Astrocyte of the cerebellum (primary cell): ENCODE results near the gene CMTM1.

Source experiments
- DNase-seq: peaks from one replicate; pipeline ENCODE4 v3.0.0-alpha.2; 2011; ENCODE audit warnings: low read depth
- H3K4me3 ChIP-seq: 2 replicates; pipeline ENCODE4 v1.5.1; 2011; ENCODE audit warnings: mild to moderate bottlenecking, low read depth, low read length, moderate library complexity
- in situ Hi-C: cut with HindIII; loops from 2 replicates; pipeline ENCODE4 v1.10.0; 2017; ENCODE audit warnings: low sequenced_read_pairs
- TF ChIP-seq, protein P1 (sequence below): IDR thresholded peaks from 2 replicates; pipeline ENCODE4 v1.5.1; 2012; ENCODE audit warnings: low read length, low read depth, moderate library complexity, mild to moderate bottlenecking; ENCODE audit errors: missing control alignments

Gene CMTM1

GRCh38 chr16:66538910-66539309 is 27.3 kb upstream of the CMTM1 start:
- TF ChIP-seq, protein P1, sequence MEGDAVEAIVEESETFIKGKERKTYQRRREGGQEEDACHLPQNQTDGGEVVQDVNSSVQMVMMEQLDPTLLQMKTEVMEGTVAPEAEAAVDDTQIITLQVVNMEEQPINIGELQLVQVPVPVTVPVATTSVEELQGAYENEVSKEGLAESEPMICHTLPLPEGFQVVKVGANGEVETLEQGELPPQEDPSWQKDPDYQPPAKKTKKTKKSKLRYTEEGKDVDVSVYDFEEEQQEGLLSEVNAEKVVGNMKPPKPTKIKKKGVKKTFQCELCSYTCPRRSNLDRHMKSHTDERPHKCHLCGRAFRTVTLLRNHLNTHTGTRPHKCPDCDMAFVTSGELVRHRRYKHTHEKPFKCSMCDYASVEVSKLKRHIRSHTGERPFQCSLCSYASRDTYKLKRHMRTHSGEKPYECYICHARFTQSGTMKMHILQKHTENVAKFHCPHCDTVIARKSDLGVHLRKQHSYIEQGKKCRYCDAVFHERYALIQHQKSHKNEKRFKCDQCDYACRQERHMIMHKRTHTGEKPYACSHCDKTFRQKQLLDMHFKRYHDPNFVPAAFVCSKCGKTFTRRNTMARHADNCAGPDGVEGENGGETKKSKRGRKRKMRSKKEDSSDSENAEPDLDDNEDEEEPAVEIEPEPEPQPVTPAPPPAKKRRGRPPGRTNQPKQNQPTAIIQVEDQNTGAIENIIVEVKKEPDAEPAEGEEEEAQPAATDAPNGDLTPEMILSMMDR = no peak
- no peak overlapping the region for H3K4me3 ChIP-seq
- DNase-seq = no peak
- in situ Hi-C loops = no loop called here

DNA sequence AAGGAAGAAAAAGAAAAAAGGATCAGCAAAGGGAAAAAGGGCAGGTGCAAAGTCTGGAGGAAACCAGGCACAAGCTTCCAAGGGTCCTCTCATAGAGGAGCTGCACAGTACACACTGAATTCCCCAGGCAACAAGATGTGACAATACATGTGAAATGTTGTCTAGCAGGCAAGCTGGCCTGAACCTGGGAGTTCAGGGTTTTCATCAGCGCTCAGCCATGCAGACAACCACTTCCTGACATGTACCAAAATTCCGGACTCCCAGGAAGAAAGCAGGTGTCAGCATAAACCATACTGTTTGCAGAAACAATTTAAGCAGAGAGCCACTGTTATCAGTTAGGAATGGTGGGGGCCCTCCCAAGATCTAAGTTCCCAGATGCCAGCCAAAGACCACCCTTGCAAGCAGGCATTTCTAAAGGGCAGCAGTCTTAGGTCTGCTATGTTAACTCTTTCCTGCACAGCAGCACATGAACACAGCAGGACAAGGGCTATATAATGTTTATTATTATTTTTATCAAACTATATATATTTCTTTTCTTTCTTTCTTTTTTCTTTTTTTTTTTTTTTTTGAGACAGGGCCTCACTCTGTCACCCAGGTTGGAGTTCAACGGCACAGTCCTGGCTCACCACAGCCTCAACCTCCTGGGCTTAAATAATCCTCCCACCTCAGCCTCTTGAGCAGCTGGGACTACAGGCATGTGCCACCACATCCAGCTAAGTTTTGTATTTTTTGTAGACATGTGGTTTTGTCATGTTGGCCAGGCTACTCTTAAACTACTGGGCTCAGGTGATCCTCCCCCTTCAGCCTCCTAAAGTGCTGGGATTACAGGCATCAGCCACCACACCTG is 26.4 kb upstream of the CMTM1 start:
- in situ Hi-C loops = no loop called here

GRCh38 chr16:66541388-66542355 is 24.6 kb upstream of the CMTM1 start:
- no peak for DNase-seq
- in situ Hi-C loops = no loop called here
- H3K4me3 ChIP-seq = no peak overlapping the region
- TF ChIP-seq, protein P1 = no peak

More for the DNA sequence above, 26.4 kb upstream of the CMTM1 start:
- TF ChIP-seq, protein P1 = no peak
- no peak overlapping the region for H3K4me3 ChIP-seq
- DNase-seq = peak; percentile 32

DNA sequence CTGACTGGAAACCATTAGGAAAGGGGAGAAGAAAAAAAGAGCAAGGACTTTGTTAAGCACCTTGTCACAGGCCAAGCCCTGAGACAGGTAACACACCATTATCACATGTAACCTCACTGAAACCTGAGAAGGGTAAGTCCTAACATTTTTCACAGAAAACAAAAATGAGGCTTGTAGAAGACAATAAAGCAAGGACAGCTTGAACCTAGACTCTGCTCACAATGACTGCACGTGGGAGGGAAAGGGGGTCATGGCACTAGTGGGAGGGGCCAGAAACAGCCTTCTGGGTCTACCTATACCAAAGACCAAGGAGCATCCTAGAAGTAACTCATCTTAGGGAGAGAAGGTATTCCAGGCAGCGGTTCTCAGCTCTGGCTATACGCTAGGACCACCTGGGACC is 23.8 kb upstream of the CMTM1 start:
- H3K4me3 ChIP-seq = no peak overlapping the region
- DNase-seq = no peak
- in situ Hi-C loops = no loop called here
- TF ChIP-seq, protein P1 = no peak

DNA sequence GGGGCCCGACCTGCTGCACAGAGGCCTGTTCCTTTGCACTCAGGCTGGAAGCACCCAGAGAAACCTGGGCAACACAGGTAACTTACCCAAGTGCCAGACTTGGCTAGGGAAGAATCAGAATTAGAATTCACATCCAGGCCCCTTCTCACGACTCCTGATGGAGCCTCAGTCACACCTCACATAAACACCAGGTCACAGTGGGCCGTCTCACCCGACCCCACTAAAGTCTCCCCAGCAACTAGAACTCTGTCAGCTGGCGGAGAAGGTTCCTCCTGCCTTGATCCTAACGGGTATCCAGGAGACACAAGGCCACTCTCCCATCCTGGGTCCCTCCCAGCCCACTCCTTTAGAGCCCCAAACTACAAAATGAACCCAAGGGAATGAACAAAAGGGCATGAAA is 22.7 kb upstream of the CMTM1 start:
- no peak for DNase-seq
- TF ChIP-seq, protein P1 = no peak
- in situ Hi-C loops = no loop called here
- H3K4me3 ChIP-seq = no peak overlapping the region

DNA sequence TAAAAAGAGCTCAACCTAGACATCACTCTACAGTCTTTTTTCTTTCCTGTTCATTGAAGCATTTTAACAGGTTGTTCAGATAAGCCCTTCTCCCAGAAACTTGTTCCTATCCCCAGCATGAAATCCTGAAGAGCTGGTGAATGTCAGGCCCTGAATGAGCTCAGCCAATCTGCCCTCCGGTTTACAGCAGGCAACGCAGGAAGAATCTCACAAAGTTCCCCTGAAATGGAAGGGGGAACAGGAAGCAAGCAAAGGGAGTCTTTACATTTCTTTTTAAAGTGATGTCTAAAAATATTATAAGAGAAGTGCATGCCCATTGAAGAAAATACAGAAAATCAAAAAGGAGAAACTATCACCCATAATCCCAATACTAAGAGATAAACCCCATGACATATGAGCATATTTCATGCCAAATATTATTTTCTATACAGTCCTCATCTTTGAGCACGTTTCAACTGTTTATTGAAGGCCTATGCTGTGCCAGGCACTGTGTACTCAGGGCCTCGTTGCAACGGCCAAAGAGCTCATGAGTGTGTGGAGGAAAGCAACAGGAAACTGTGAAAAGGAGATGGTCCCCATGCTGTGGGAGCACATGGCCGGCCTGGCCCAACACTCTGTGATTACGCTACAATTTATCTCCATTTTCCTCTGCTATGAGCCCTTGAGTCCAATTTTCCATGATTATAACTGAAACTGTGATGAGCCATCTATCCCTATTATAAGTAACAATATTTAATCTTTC is 22.1 kb upstream of the CMTM1 start:
- in situ Hi-C loops = no loop called here
- TF ChIP-seq, protein P1 = no peak
- H3K4me3 ChIP-seq = no peak overlapping the region
- no peak for DNase-seq
